Measurements from ENCODE around the gene CD27. TPM values are rescaled to one million over a fixed set of nuclear protein-coding genes. Genes with fewer than 3 reads are reported as not detected.
A peak's percentile ranks its signal among the peaks of the same experiment; 100 is the strongest.

The CD27 gene
- total and polyA plus RNA-seq, 2 of the 13 experiments (the other 11 are each of a cell fraction or from before 2014, with no cell fraction given): 0.12 TPM; not detected in 1

- TF ChIP-seq KAT8 (CRISPR knock-in tag; IDR thresholded peaks at IDR 0.05): 0 out of 2 replicates have a peak, but pooled peaks have one; percentile 50
- peak; percentile 77; the same call in 1 of the 2 replicates for TF ChIP-seq PITX1 (CRISPR knock-in tag; IDR thresholded peaks at IDR 0.05)
- TF ChIP-seq ZFYVE20 (CRISPR knock-in tag; IDR thresholded peaks at IDR 0.05; ENCODE audit: borderline replicate concordance, low read depth): no peak
- peak; percentile 39; the same call in 1 of the 2 replicates for TF ChIP-seq IRF2 (CRISPR knock-in tag; IDR thresholded peaks at IDR 0.05)
- no peak for TF ChIP-seq ZNF724P (CRISPR knock-in tag; IDR thresholded peaks at IDR 0.05; ENCODE audit: borderline replicate concordance)
- TF ChIP-seq KMT2A (CRISPR knock-in tag; IDR thresholded peaks at IDR 0.05): no peak
- peak; percentile 46 for TF ChIP-seq XRCC5 (optimal IDR thresholded peaks at IDR 0.05; ENCODE audit: low read length)
- no peak for TF ChIP-seq ZNF275 (CRISPR knock-in tag; IDR thresholded peaks at IDR 0.05; ENCODE audit: borderline replicate concordance)
- TF ChIP-seq CSRNP1 (CRISPR knock-in tag; IDR thresholded peaks at IDR 0.05): no peak
- peak; percentile 36; the same call in 1 of the 2 replicates for TF ChIP-seq FOSL2 (CRISPR knock-in tag; IDR thresholded peaks at IDR 0.05)
- TF ChIP-seq TEAD3 (CRISPR knock-in tag; optimal IDR thresholded peaks at IDR 0.05; ENCODE audit: borderline replicate concordance): peak; percentile 50
- 0 out of 2 replicates have a peak, but pooled peaks have one; percentile 14 for TF ChIP-seq ZNF652 (CRISPR knock-in tag; IDR thresholded peaks at IDR 0.05; ENCODE audit: borderline replicate concordance, low read depth)
- TF ChIP-seq ZNF512B (CRISPR knock-in tag; IDR thresholded peaks at IDR 0.05; ENCODE audit: borderline replicate concordance): peak; percentile 80; the same call in 1 of the 2 replicates
- no peak for TF ChIP-seq ZNF180 (CRISPR knock-in tag; IDR thresholded peaks at IDR 0.05; ENCODE audit: borderline replicate concordance, low read depth)
- TF ChIP-seq ZNF256 (CRISPR knock-in tag; conservative IDR thresholded peaks at IDR 0.05): no peak
- TF ChIP-seq ZHX2 (IDR thresholded peaks at IDR 0.05; ENCODE audit: low read depth): no peak
- no peak for TF ChIP-seq ZHX2 (CRISPR knock-in tag; IDR thresholded peaks at IDR 0.05; ENCODE audit: borderline replicate concordance)
- TF ChIP-seq ZNF644 (CRISPR knock-in tag; IDR thresholded peaks at IDR 0.05; ENCODE audit: low read depth): no peak
These were observed 21.3 kb upstream of the CD27 start (continued) for GRCh38 chr12:6423267-6424007.
